T follicular helper cell (primary cell): ENCODE data around the gene DAPL1.

Experiments used
- DNase-seq: peaks from one replicate; pipeline ENCODE4 v3.0.0-alpha.2; 2020; ENCODE audit warnings: low read depth

DAPL1 gene

GRCh38 chr2:158777077-158777476 is 18.0 kb upstream of the DAPL1 start:
- no peak for DNase-seq

GRCh38 chr2:158778243-158778642 is 16.9 kb upstream of the DAPL1 start:
- DNase-seq = no peak

GRCh38 chr2:158779621-158780020 is 15.5 kb upstream of the DAPL1 start:
- DNase-seq = no peak

- no peak for DNase-seq
Measured at GRCh38 chr2:158781353-158781961, 13.7 kb upstream of the DAPL1 start.

- no peak for DNase-seq
Measured at GRCh38 chr2:158782136-158782535, 13.0 kb upstream of the DAPL1 start.

- no peak for DNase-seq
Measured at GRCh38 chr2:158782616-158783015, 12.5 kb upstream of the DAPL1 start.

- no peak for DNase-seq
Measured at GRCh38 chr2:158783923-158784322, 11.2 kb upstream of the DAPL1 start.

GRCh38 chr2:158786897-158787296 is 8.2 kb upstream of the DAPL1 start:
- DNase-seq = no peak

GRCh38 chr2:158788951-158789350 is 6.2 kb upstream of the DAPL1 start:
- DNase-seq = no peak

- DNase-seq = no peak
Measured at GRCh38 chr2:158796652-158797051, 1.5 kb downstream of the DAPL1 start.

GRCh38 chr2:158797963-158798700 is 3.0 kb downstream of the DAPL1 start:
- DNase-seq = no peak

- DNase-seq = no peak
Measured at GRCh38 chr2:158799181-158799580, 4.1 kb downstream of the DAPL1 start.

GRCh38 chr2:158803506-158803905 is 8.4 kb downstream of the DAPL1 start:
- no peak for DNase-seq

- DNase-seq = no peak
Measured at GRCh38 chr2:158805255-158805654, 10.1 kb downstream of the DAPL1 start.

- DNase-seq = no peak
Measured at GRCh38 chr2:158805936-158806335, 10.8 kb downstream of the DAPL1 start.

GRCh38 chr2:158806941-158807340 is 11.8 kb downstream of the DAPL1 start:
- DNase-seq = no peak

GRCh38 chr2:158808426-158808825 is 13.3 kb downstream of the DAPL1 start:
- DNase-seq = no peak

- no peak for DNase-seq
Measured at GRCh38 chr2:158809816-158810215, 14.7 kb downstream of the DAPL1 start.

GRCh38 chr2:158810731-158811460 is 15.8 kb downstream of the DAPL1 start:
- no peak for DNase-seq

GRCh38 chr2:158815166-158815565 is 20.0 kb downstream of the DAPL1 start:
- no peak for DNase-seq

GRCh38 chr2:158815658-158816057 is 20.5 kb downstream of the DAPL1 start:
- no peak for DNase-seq

GRCh38 chr2:158817588-158817987 is 22.5 kb downstream of the DAPL1 start:
- no peak for DNase-seq

GRCh38 chr2:158818511-158818910 is 23.4 kb downstream of the DAPL1 start:
- DNase-seq = no peak
